ENCODE results near the gene ETF1. TPM values are rescaled to one million over a fixed set of nuclear protein-coding genes. Genes with fewer than 3 reads are reported as not detected.

The ETF1 gene
- total RNA-seq, 1 donor from 2014 or later, result 149 TPM

DNA sequence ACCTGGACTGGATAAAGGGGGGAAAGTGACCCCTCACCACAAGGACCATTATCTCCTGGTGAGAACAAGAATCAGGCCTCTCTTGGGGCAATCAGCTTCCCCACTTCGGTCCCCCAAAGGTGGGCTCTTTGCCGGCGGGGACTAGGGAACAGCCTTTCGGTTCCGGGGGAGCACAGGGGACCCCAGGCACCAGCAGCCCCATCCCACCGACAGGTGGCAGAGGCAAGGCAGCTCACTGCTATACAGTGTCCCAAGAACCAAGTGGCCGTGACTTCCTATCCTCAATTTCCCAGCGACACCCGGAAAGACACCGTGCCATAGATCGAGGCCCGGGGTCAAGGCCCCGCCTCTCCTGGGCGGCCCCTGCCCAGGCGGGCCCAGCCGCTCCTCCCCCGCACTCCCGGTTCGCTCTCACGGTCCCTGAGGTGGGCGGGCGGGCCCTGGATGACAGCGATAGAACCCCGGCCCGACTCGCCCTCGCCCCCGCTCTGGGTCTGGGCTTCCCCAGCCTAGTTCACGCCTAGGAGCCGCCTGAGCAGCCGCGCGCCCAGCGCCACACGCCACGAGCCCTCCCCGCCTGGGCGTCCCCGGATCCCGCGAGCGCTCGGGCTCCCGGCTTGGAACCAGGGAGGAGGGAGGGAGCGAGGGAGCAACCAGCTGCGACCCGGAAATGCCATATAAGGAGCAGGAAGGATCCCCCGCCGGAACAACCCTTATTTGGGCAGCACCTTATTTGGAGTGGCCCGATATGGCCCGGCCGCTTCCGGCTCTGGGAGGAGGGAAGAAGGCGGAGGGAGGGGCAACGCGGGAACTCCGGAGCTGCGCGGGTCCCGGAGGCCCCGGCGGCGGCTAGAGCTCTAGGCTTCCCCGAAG is 78.4 kb downstream of the ETF1 start:
- DNase-seq (ENCODE audit: low read depth), result peak; percentile 88
- TF ChIP-seq, protein P1, sequence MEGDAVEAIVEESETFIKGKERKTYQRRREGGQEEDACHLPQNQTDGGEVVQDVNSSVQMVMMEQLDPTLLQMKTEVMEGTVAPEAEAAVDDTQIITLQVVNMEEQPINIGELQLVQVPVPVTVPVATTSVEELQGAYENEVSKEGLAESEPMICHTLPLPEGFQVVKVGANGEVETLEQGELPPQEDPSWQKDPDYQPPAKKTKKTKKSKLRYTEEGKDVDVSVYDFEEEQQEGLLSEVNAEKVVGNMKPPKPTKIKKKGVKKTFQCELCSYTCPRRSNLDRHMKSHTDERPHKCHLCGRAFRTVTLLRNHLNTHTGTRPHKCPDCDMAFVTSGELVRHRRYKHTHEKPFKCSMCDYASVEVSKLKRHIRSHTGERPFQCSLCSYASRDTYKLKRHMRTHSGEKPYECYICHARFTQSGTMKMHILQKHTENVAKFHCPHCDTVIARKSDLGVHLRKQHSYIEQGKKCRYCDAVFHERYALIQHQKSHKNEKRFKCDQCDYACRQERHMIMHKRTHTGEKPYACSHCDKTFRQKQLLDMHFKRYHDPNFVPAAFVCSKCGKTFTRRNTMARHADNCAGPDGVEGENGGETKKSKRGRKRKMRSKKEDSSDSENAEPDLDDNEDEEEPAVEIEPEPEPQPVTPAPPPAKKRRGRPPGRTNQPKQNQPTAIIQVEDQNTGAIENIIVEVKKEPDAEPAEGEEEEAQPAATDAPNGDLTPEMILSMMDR (IDR thresholded peaks at IDR 0.05; ENCODE audit: insufficient read depth, low read length, poor library complexity, severe bottlenecking), result no peak
- Histone ChIP-seq H3K27me3 (ENCODE audit: control insufficient read depth, insufficient read depth, low read length) (no peaks in the 10 kb centered on the region), H3K4me3 (ENCODE audit: low read depth, low read length) (peak overlapping the region; percentile 73), H3K36me3 (ENCODE audit: control insufficient read depth, insufficient read depth, low read length) (peaks cover 3% of the 10 kb centered on the region)

DNA sequence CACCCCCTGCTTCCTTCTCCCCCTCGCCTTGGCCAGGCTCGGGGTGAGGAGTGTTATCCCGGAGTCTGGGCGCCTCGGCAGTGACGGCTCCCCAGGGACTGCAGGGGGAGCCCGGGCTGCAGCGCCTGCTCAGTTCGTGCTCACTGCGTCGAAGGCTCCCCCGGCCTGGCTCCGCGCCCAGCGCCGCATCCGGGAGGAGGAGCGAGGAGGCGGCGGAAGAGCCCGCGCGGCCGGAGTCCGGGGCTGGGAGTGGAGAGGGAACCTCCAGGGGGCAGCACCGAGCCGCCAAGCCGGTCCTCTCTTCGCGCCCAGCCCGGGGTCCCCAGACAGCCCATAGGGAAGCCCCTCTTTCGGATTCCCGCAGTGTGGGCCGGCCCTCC is 79.0 kb downstream of the ETF1 start:
- TF ChIP-seq, protein P1 (IDR thresholded peaks at IDR 0.05; ENCODE audit: insufficient read depth, low read length, poor library complexity, severe bottlenecking), result peak; percentile 65
- H3K27me3 ChIP-seq (ENCODE audit: control insufficient read depth, insufficient read depth, low read length), result no peaks in the 10 kb centered on the region
- peak overlapping the region; percentile 73 for H3K4me3 ChIP-seq (ENCODE audit: low read depth, low read length)
- peak; percentile 61 for DNase-seq (ENCODE audit: low read depth)
- peaks cover 3% of the 10 kb centered on the region for H3K36me3 ChIP-seq (ENCODE audit: control insufficient read depth, insufficient read depth, low read length)

DNA sequence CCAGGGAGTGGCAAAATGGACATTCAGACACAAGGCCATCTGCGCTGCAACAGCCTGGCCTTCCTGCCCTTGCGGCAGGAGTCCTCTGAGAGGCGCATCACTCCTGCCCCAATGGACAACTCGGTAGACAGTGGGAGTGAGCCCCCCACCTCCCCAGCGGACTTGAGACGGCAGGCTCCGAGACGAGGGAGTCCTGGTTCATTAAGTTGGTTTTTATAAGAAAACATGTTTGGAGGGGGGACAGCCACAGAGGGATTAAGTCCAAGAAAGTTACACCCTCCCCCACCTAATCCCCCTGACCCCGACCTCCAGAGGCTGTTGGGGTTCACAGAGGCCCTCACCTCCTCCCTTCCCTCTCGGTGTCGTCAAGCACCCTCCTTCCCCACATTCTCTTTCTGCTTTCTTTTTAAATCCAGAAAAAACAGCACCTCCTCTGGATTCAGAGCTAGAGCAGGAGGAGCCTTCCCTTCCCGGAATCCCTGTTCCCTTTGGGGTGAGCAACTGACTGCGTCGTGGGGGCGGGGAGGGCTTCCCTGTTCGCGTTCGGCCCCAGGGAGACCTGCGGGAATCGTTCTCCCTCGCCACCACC is 79.5 kb downstream of the ETF1 start:
- Histone ChIP-seq H3K27me3 (ENCODE audit: control insufficient read depth, insufficient read depth, low read length) (no peaks in the 10 kb centered on the region), H3K4me3 (ENCODE audit: low read depth, low read length) (peak overlapping the region; percentile 73), H3K36me3 (ENCODE audit: control insufficient read depth, insufficient read depth, low read length) (peaks cover 3% of the 10 kb centered on the region)
- TF ChIP-seq, protein P1 (IDR thresholded peaks at IDR 0.05; ENCODE audit: insufficient read depth, low read length, poor library complexity, severe bottlenecking), result peak; percentile 19
- DNase-seq (ENCODE audit: low read depth), result no peak

DNA sequence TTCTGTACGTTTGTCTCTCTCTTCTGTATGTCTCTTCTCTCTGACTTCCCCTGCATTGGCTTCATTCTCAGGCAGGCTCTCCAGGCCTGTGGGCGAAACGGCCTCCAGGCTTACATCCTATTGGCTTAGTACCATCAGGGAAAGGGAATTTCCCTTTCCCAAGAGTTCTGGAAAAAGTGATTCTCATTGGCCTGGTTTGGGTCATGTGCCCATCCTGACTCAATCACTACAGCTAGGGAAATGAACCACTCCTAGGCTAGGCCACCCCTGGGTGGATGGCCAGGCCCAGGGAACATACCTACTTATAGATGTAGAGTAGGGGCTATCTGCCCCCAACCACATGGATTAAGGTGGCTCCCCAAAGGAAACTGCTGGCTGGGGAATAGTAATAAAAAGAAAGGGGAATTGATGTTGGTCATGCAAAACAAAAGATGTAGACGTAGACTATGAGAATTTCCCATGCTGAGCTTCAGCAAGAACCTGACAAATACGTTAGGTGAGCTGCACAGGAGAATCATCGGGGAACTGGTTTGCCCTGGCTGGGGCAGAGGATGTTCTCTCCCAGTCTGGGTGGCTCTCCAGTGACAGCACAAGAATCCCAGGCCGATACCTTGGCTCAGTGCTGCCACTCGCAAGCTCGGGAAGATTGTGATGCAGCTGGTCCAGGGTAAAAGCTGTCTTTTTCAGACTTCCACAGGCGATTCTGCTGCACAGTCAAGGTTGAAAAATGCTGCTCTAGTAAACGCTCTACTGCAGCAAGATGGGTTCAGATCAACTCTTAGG is 81.5 kb downstream of the ETF1 start:
- DNase-seq (ENCODE audit: low read depth), result no peak

DNA sequence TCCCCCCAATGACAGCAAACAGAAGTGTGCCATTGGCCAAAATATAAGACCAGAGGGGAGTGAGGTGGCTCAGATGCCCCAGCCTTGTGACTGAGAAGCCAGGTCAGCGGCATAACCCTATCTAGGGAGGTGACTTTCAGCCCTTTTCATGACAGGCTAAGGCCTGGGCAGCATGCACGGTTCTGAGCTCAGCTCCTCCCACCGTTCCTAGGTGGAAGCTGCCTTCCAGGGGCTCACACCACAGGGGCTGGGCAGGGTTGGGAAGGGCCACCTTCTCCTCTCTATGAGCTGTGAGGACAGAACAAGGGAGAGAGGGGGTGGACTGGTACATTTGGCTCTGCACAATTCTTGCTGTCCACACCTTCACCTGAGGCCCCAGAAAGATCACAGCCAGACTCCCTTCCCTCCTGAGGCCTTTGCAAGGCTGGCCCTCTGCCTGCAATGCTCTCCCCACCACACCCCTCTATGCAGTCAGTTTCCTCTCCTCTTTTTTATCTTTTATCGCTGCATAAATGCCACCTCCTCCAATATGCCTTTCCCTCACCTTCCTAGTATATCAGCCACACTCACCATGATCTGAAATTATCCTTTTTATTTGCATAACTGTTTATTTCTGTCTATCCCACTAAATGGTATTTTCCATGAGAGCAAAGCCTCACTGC is 82.9 kb downstream of the ETF1 start:
- no peak for DNase-seq (ENCODE audit: low read depth)
- Histone ChIP-seq H3K36me3 (ENCODE audit: control insufficient read depth, insufficient read depth, low read length) (no peaks in the 10 kb centered on the region), H3K4me3 (ENCODE audit: low read depth, low read length) (no peak overlapping the region), H3K27me3 (ENCODE audit: control insufficient read depth, insufficient read depth, low read length) (no peaks in the 10 kb centered on the region)
- TF ChIP-seq, protein P1 (IDR thresholded peaks at IDR 0.05; ENCODE audit: insufficient read depth, low read length, poor library complexity, severe bottlenecking), result no peak

More for the DNA sequence above, 81.5 kb downstream of the ETF1 start:
- H3K27me3 ChIP-seq (ENCODE audit: control insufficient read depth, insufficient read depth, low read length), result no peaks in the 10 kb centered on the region
- TF ChIP-seq, protein P1 (IDR thresholded peaks at IDR 0.05; ENCODE audit: insufficient read depth, low read length, poor library complexity, severe bottlenecking), result no peak
- H3K36me3 ChIP-seq (ENCODE audit: control insufficient read depth, insufficient read depth, low read length), result no peaks in the 10 kb centered on the region
- no peak overlapping the region for H3K4me3 ChIP-seq (ENCODE audit: low read depth, low read length)
